Upper lobe of right lung (tissue), 1 donor: ENCODE measurements around the gene CGB5. TPM values are rescaled to one million over a fixed set of nuclear protein-coding genes. Genes with fewer than 3 reads are reported as not detected.
"Not testable (repeated sequence)": the region's sequence is repeated elsewhere in the genome, so short reads cannot be mapped to it uniquely, and the experiment has no call there.

Experiments used
- ATAC-seq: fragments of 200-7000 bp; cut with Tn5 transposase; one replicate; pipeline ENCODE4 v1.9.1; 2020; ENCODE audit warnings: mild to moderate bottlenecking, moderate library complexity
- DNase-seq: peaks from one replicate; pipeline ENCODE4 v3.0.0-alpha.2; 2020
- H3K27ac ChIP-seq: fragments of 200-600 bp; one replicate; pipeline ENCODE4 v1.8.0; 2022
- H3K27me3 ChIP-seq: fragments of 200-600 bp; one replicate; pipeline ENCODE4 v1.8.0; 2022; ENCODE audit warnings: mild to moderate bottlenecking
- H3K36me3 ChIP-seq: fragments of 200-600 bp; one replicate; pipeline ENCODE4 v1.8.0; 2022
- H3K4me1 ChIP-seq: fragments of 200-600 bp; one replicate; pipeline ENCODE4 v1.8.0; 2022
- H3K4me3 ChIP-seq: fragments of 200-600 bp; one replicate; pipeline ENCODE4 v1.8.0; 2022; ENCODE audit warnings: mild to moderate bottlenecking
- H3K9me3 ChIP-seq: fragments of 200-600 bp; one replicate; pipeline ENCODE4 v1.8.0; 2022
- intact Hi-C: fragments of 100-400 bp; cut with DNase I; formaldehyde crosslinking; loops from one replicate; pipeline ENCODE4 v1.11.0; 2022
- total RNA-seq: library from RNA; stranded (reverse); fragmentation: NEBNext Ultra II Directional; extraction: Animal tissue kit (Norgen Biotek cat#: 25700); gene quantifications from one replicate; pipeline ENCODE4 v1.2.1, GENCODE V29; 2021
- TF ChIP-seq, protein P1 (sequence below): fragments of 200-600 bp; IDR thresholded peaks from one replicate; pipeline ENCODE4 v1.8.0; 2022; ENCODE audit warnings: antibody characterized with exemption
- donor health status: DM: no; HTN: yes; CAD: no; lungs with severe emphysema.

Gene CGB5
- total RNA-seq, 1 donor from 2014 or later, result not detected

DNA sequence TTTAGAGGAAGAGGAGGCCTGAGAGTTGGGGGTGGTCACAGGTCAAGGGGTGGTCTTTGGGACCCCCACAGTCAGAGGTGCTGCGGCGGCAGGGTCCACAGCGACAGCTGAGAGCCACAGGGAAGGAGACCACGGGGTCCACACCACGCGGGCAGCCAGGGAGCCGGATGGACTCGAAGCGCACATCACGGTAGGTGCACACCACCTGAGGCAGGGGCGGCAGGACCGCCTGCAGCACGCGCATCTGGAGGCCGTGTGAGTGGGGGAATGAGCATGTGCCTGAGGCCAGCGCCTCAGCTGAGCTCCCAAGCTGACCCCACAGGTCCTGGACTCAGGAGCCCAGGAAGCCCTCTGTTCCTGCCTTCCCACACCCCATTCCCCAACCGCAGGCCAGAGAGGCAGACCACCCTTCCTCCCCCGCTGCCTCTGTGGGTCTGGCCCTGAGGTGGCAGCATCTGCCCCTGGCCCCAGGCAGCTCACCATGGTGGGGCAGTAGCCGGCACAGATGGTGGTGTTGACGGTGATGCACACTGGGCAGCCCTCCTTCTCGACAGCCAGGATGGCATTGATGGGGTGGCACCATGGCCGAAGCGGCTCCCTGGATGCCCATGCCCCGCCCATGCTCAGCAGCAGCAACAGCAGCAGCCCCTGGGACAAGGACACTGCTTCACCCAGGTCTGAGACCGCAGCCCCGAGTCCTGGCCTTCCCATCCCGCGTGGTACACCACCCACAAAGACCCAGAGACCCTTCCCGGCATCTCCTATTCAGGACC is 27.4 kb upstream of the CGB5 start:
- TF ChIP-seq, protein P1, sequence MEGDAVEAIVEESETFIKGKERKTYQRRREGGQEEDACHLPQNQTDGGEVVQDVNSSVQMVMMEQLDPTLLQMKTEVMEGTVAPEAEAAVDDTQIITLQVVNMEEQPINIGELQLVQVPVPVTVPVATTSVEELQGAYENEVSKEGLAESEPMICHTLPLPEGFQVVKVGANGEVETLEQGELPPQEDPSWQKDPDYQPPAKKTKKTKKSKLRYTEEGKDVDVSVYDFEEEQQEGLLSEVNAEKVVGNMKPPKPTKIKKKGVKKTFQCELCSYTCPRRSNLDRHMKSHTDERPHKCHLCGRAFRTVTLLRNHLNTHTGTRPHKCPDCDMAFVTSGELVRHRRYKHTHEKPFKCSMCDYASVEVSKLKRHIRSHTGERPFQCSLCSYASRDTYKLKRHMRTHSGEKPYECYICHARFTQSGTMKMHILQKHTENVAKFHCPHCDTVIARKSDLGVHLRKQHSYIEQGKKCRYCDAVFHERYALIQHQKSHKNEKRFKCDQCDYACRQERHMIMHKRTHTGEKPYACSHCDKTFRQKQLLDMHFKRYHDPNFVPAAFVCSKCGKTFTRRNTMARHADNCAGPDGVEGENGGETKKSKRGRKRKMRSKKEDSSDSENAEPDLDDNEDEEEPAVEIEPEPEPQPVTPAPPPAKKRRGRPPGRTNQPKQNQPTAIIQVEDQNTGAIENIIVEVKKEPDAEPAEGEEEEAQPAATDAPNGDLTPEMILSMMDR, result no peak
- no peaks in the 10 kb centered on the region for H3K9me3 ChIP-seq
- H3K4me3 ChIP-seq, result no peak overlapping the region
- H3K27me3 ChIP-seq, result no peaks in the 10 kb centered on the region
- H3K4me1 ChIP-seq, result peaks cover 26% of the 10 kb centered on the region
- intact Hi-C loops, result no loop called here
- H3K36me3 ChIP-seq, result peaks cover 17% of the 10 kb centered on the region
- ATAC-seq, result no peak
- DNase-seq, result no peak
- no peak overlapping the region for H3K27ac ChIP-seq

GRCh38 chr19:49017041-49017665 is 26.5 kb upstream of the CGB5 start, which contains the start of gene LHB:
Gene LHB (minus strand): TSS chr19:49017091. CDS start chr19:49017081, 10 bp downstream.
- Histone ChIP-seq H3K9me3 (no peaks in the 10 kb centered on the region), H3K27ac (no peak within 1 kb of the TSS), H3K4me3 (peak within 1 kb of the TSS; percentile 54), H3K4me1 (peaks cover 26% of the 10 kb centered on the region), H3K36me3 (peaks cover 9% of the 10 kb centered on the region), H3K27me3 (no peaks in the 10 kb centered on the region)
- TF ChIP-seq, protein P1, result no peak
- intact Hi-C loops, result no loop called here
- ATAC-seq, result no peak
- no peak for DNase-seq

DNA sequence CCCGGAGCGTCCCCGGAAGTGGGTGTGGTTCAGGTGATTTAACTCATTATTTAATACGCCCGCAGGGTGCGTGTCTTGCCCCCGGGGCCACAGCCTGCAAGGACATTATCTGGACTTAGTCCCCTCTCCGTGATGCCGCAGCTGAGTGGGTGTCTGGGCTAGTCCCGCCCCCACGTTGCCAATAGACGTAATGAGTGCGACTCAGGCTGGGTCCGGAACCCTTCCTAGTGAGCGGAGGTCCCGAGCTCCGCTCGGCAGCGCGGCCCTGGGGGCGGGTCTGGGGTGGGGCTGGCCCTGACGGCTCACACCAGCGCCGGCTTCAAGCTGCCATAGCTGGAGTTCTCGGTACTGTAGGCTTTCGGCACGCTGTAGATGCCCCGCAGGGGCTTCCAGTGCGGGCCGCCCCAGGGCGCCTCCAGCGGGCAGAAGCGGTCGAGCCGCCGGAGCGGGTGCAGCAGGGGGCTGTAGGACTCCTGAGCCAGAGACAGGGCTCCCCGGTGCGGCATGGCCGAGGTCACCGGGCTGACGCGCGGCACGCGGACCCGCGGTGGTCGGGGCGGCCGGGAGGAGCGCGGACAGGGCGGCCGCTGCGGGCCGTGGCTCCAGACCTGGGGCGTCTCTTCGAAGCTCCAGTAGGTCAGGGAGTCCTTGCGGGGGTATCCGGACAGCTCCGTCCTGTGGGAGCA is 25.8 kb upstream of the CGB5 start:
- Histone ChIP-seq H3K36me3 (peaks cover 9% of the 10 kb centered on the region), H3K9me3 (no peaks in the 10 kb centered on the region), H3K27me3 (no peaks in the 10 kb centered on the region), H3K4me3 (peak overlapping the region; percentile 54), H3K4me1 (peaks cover 26% of the 10 kb centered on the region), H3K27ac (no peak overlapping the region)
- ATAC-seq (peak; percentile 64), DNase-seq (peak; percentile 80)
- intact Hi-C loops, result no loop called here
- TF ChIP-seq, protein P1, result peak; percentile 63

DNA sequence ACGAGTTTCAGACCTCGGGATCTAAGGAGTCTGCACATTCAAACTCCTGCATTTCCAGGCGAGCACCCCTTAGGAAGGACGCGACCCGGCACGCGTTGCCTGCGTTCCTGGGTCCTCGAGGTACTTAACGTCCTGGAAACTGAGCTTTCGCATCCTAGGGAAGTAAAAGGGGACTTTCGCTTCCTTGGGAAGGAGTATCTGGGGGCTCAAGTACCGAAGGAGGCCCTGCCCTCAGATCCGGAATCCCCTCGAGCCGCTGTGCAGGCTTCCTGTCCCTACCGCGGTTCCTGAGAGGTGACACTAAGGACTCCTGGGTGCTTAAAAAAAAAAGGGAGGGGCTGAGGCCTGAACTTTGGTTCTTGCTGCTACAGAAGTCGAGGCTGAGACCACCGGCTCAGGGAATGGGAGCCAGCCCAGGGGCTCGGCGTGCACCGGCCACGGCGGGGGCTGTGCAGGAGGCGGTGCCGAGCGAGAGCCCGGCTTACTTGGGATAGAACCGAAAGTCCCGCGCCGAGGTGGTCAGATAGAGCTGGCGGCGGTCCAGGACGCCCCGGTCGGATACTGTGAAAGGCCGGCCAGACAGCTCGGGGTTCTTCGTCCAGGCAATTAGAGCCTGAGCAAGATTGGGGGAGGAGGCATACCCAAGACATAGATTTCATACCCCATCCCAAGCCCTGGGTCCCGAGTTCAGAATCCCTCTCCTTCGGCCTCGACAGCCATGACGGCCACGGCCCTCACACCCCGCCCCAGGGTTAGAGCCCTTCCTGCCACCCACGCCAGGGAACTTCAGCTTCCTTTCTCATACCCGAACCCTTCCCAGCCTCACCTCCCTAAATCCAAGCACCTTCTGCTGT is 25.0 kb upstream of the CGB5 start:
- ATAC-seq, result peak; percentile 4
- DNase-seq, H3K27me3 ChIP-seq, H3K9me3 ChIP-seq, H3K36me3 ChIP-seq, intact Hi-C loops, H3K27ac ChIP-seq: not testable (repeated sequence)
- Histone ChIP-seq H3K4me3 (peak overlapping the region; percentile 54), H3K4me1 (peaks cover 26% of the 10 kb centered on the region)

GRCh38 chr19:49019242-49019932 is 24.3 kb upstream of the CGB5 start:
- Histone ChIP-seq H3K9me3 (no peaks in the 10 kb centered on the region), H3K4me3 (peak overlapping the region; percentile 54), H3K4me1 (peaks cover 26% of the 10 kb centered on the region), H3K27ac (no peak overlapping the region), H3K27me3 (no peaks in the 10 kb centered on the region), H3K36me3 (peaks cover 9% of the 10 kb centered on the region)
- peak; percentile 84 for ATAC-seq
- peak; percentile 94 for DNase-seq
- TF ChIP-seq, protein P1, result no peak
- intact Hi-C loops, result no loop called here
